ENCODE data around the gene RAP1A.

GRCh38 chr1:111582644-111583618 is 36.7 kb upstream of the RAP1A start:
- TF ChIP-seq POLR2A (IDR thresholded peaks at IDR 0.05) (no peak), POLR2AphosphoS5 (IDR thresholded peaks at IDR 0.05) (no peak)
- TF ChIP-seq, protein P1, sequence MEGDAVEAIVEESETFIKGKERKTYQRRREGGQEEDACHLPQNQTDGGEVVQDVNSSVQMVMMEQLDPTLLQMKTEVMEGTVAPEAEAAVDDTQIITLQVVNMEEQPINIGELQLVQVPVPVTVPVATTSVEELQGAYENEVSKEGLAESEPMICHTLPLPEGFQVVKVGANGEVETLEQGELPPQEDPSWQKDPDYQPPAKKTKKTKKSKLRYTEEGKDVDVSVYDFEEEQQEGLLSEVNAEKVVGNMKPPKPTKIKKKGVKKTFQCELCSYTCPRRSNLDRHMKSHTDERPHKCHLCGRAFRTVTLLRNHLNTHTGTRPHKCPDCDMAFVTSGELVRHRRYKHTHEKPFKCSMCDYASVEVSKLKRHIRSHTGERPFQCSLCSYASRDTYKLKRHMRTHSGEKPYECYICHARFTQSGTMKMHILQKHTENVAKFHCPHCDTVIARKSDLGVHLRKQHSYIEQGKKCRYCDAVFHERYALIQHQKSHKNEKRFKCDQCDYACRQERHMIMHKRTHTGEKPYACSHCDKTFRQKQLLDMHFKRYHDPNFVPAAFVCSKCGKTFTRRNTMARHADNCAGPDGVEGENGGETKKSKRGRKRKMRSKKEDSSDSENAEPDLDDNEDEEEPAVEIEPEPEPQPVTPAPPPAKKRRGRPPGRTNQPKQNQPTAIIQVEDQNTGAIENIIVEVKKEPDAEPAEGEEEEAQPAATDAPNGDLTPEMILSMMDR (IDR thresholded peaks at IDR 0.05) = no peak

All from prostate gland (tissue), 2 donors.